Measurements from ENCODE around the gene CST2. TPM values are rescaled to one million over a fixed set of nuclear protein-coding genes. Genes with fewer than 3 reads are reported as not detected.
A peak's percentile ranks its signal among the peaks of the same experiment; 100 is the strongest.
"Not testable (repeated sequence)": the region's sequence is repeated elsewhere in the genome, so short reads cannot be mapped to it uniquely, and the experiment has no call there.

The CST2 gene
- total RNA-seq, 2 experiments from 2014 or later, result not detected

GRCh38 chr20:23835716-23836115 is 9.2 kb upstream of the CST2 start:
- Mint-ChIP-seq H3K9me3 (peaks cover 3% of the 10 kb centered on the region), H3K4me3 (no peak overlapping the region), H3K36me3 (ENCODE audit: low read depth) (no peaks in the 10 kb centered on the region), H3K4me1 (no peaks in the 10 kb centered on the region), H3K27me3 (peaks cover 4% of the 10 kb centered on the region), H3K27ac (no peak overlapping the region)
- CTCF ChIA-PET, result interaction anchor here (0.6 kb wide), 1 partner anchor 13 kb away, joined by 5 read pairs; no protein-coding TSS in a partner anchor
- no peak for DNase-seq
- POLR2A ChIA-PET, result no interaction called here

GRCh38 chr20:23832775-23833513 is 6.4 kb upstream of the CST2 start:
- Mint-ChIP-seq H3K27me3 (no peaks in the 10 kb centered on the region), H3K27ac (no peak overlapping the region), H3K4me3 (no peak overlapping the region), H3K4me1 (no peaks in the 10 kb centered on the region), H3K36me3 (ENCODE audit: low read depth) (no peaks in the 10 kb centered on the region), H3K9me3 (peaks cover 3% of the 10 kb centered on the region)
- CTCF ChIA-PET, result no interaction called here
- DNase-seq, result no peak
- POLR2A ChIA-PET, result no interaction called here

- CTCF ChIA-PET; POLR2A ChIA-PET; H3K4me3 Mint-ChIP-seq; H3K27ac Mint-ChIP-seq; DNase-seq; H3K27me3 Mint-ChIP-seq; H3K36me3 Mint-ChIP-seq (ENCODE audit: low read depth); H3K4me1 Mint-ChIP-seq; H3K9me3 Mint-ChIP-seq: not testable (repeated sequence)
Measured at GRCh38 chr20:23831961-23832360, 5.4 kb upstream of the CST2 start.

- H3K4me1 Mint-ChIP-seq, result no peaks in the 10 kb centered on the region
- H3K27ac Mint-ChIP-seq, result no peak overlapping the region
- CTCF ChIA-PET, result no interaction called here
- H3K9me3 Mint-ChIP-seq, result no peaks in the 10 kb centered on the region
- no peak for DNase-seq
- POLR2A ChIA-PET, result no interaction called here
- H3K36me3 Mint-ChIP-seq (ENCODE audit: low read depth), result no peaks in the 10 kb centered on the region
- no peaks in the 10 kb centered on the region for H3K27me3 Mint-ChIP-seq
- H3K4me3 Mint-ChIP-seq, result no peak overlapping the region
Measured at GRCh38 chr20:23823621-23824324, 2.8 kb downstream of the CST2 start.

- Mint-ChIP-seq H3K4me1 (no peaks in the 10 kb centered on the region), H3K36me3 (ENCODE audit: low read depth) (no peaks in the 10 kb centered on the region), H3K4me3 (no peak overlapping the region), H3K9me3 (no peaks in the 10 kb centered on the region), H3K27ac (no peak overlapping the region), H3K27me3 (no peaks in the 10 kb centered on the region)
- no peak for DNase-seq
- ChIA-PET CTCF (no interaction called here), POLR2A (no interaction called here)
Measured at GRCh38 chr20:23823111-23823510, 3.4 kb downstream of the CST2 start.

GRCh38 chr20:23820493-23820892 is 6.0 kb downstream of the CST2 start:
- no peaks in the 10 kb centered on the region for H3K9me3 Mint-ChIP-seq
- H3K27ac Mint-ChIP-seq, result no peak overlapping the region
- H3K36me3 Mint-ChIP-seq (ENCODE audit: low read depth), result no peaks in the 10 kb centered on the region
- no peak overlapping the region for H3K4me3 Mint-ChIP-seq
- ChIA-PET POLR2A (no interaction called here), CTCF (no interaction called here)
- no peaks in the 10 kb centered on the region for H3K4me1 Mint-ChIP-seq
- no peaks in the 10 kb centered on the region for H3K27me3 Mint-ChIP-seq
- DNase-seq, result no peak

GRCh38 chr20:23811559-23811958 is 15.0 kb downstream of the CST2 start:
- H3K4me1 Mint-ChIP-seq; H3K9me3 Mint-ChIP-seq; DNase-seq; CTCF ChIA-PET; H3K4me3 Mint-ChIP-seq; H3K27ac Mint-ChIP-seq; POLR2A ChIA-PET; H3K36me3 Mint-ChIP-seq (ENCODE audit: low read depth): not testable (repeated sequence)
- peaks cover 12% of the 10 kb centered on the region for H3K27me3 Mint-ChIP-seq

- H3K27ac Mint-ChIP-seq; CTCF ChIA-PET; H3K9me3 Mint-ChIP-seq; H3K36me3 Mint-ChIP-seq (ENCODE audit: low read depth); DNase-seq; H3K4me3 Mint-ChIP-seq; H3K4me1 Mint-ChIP-seq; POLR2A ChIA-PET: not testable (repeated sequence)
- peaks cover 15% of the 10 kb centered on the region for H3K27me3 Mint-ChIP-seq
Measured at GRCh38 chr20:23810349-23810748, 16.2 kb downstream of the CST2 start.

GRCh38 chr20:23800865-23801264 is 25.7 kb downstream of the CST2 start:
- Mint-ChIP-seq H3K27me3 (peaks cover 2% of the 10 kb centered on the region), H3K36me3 (ENCODE audit: low read depth) (no peaks in the 10 kb centered on the region), H3K27ac (no peak overlapping the region), H3K9me3 (no peaks in the 10 kb centered on the region), H3K4me3 (no peak overlapping the region), H3K4me1 (no peaks in the 10 kb centered on the region)
- ChIA-PET CTCF (no interaction called here), POLR2A (no interaction called here)
- no peak for DNase-seq

GRCh38 chr20:23799216-23799847 is 27.2 kb downstream of the CST2 start:
- H3K4me1 Mint-ChIP-seq; CTCF ChIA-PET; H3K27me3 Mint-ChIP-seq; POLR2A ChIA-PET; H3K9me3 Mint-ChIP-seq; H3K27ac Mint-ChIP-seq; H3K36me3 Mint-ChIP-seq (ENCODE audit: low read depth); H3K4me3 Mint-ChIP-seq: not testable (repeated sequence)
- DNase-seq, result peak; percentile 49

- no peak for DNase-seq
- H3K27me3 Mint-ChIP-seq, result peaks cover 6% of the 10 kb centered on the region
- H3K27ac Mint-ChIP-seq, result no peak overlapping the region
- no peaks in the 10 kb centered on the region for H3K36me3 Mint-ChIP-seq (ENCODE audit: low read depth)
- H3K4me3 Mint-ChIP-seq, result no peak overlapping the region
- ChIA-PET CTCF (no interaction called here), POLR2A (no interaction called here)
- no peaks in the 10 kb centered on the region for H3K4me1 Mint-ChIP-seq
- H3K9me3 Mint-ChIP-seq, result no peaks in the 10 kb centered on the region
Measured at GRCh38 chr20:23795526-23795925, 31.0 kb downstream of the CST2 start.

- POLR2A ChIA-PET, result no interaction called here
Measured at GRCh38 chr20:23794841-23795240, 31.7 kb downstream of the CST2 start.

GRCh38 chr20:23794065-23794464 is 32.5 kb downstream of the CST2 start:
- no peaks in the 10 kb centered on the region for H3K4me1 Mint-ChIP-seq

More at GRCh38 chr20:23794841-23795240, 31.7 kb downstream of the CST2 start:
- no peak for DNase-seq
- no peak overlapping the region for H3K4me3 Mint-ChIP-seq
- peaks cover 6% of the 10 kb centered on the region for H3K27me3 Mint-ChIP-seq
- no peak overlapping the region for H3K27ac Mint-ChIP-seq
- CTCF ChIA-PET, result no interaction called here
- H3K36me3 Mint-ChIP-seq (ENCODE audit: low read depth), result no peaks in the 10 kb centered on the region
- H3K9me3 Mint-ChIP-seq, result no peaks in the 10 kb centered on the region
- H3K4me1 Mint-ChIP-seq, result no peaks in the 10 kb centered on the region

GRCh38 chr20:23783447-23783846 is 43.1 kb downstream of the CST2 start:
- Mint-ChIP-seq H3K27me3 (peaks cover 4% of the 10 kb centered on the region), H3K27ac (no peak overlapping the region), H3K4me1 (no peaks in the 10 kb centered on the region), H3K9me3 (no peaks in the 10 kb centered on the region), H3K4me3 (no peak overlapping the region), H3K36me3 (ENCODE audit: low read depth) (no peaks in the 10 kb centered on the region)
- ChIA-PET CTCF (no interaction called here), POLR2A (no interaction called here)
- DNase-seq, result no peak

More at GRCh38 chr20:23794065-23794464, 32.5 kb downstream of the CST2 start:
- ChIA-PET POLR2A (no interaction called here), CTCF (no interaction called here)
- no peaks in the 10 kb centered on the region for H3K9me3 Mint-ChIP-seq
- no peak overlapping the region for H3K4me3 Mint-ChIP-seq
- peaks cover 10% of the 10 kb centered on the region for H3K27me3 Mint-ChIP-seq
- H3K27ac Mint-ChIP-seq, result no peak overlapping the region
- no peaks in the 10 kb centered on the region for H3K36me3 Mint-ChIP-seq (ENCODE audit: low read depth)
- DNase-seq, result no peak
